DND-41 (cell line): Measurements from ENCODE around the gene CRYGC.

ENCODE experiments used
- EZH2 ChIP-seq: IDR thresholded peaks from 3 replicates; pipeline ENCODE4 v1.6.1; 2012; ENCODE audit warnings: borderline replicate concordance, low read depth, mild to moderate bottlenecking, moderate library complexity, low read length, inconsistent platforms; ENCODE audit not compliant: severe bottlenecking
- TF ChIP-seq, protein P1 (sequence below): IDR thresholded peaks from 2 replicates; pipeline ENCODE4 v1.5.1; 2012; ENCODE audit warnings: borderline replicate concordance, low read length, moderate library complexity, mild to moderate bottlenecking; ENCODE audit not compliant: poor library complexity, severe bottlenecking; ENCODE audit errors: extremely low read depth

- TF ChIP-seq, protein P1, sequence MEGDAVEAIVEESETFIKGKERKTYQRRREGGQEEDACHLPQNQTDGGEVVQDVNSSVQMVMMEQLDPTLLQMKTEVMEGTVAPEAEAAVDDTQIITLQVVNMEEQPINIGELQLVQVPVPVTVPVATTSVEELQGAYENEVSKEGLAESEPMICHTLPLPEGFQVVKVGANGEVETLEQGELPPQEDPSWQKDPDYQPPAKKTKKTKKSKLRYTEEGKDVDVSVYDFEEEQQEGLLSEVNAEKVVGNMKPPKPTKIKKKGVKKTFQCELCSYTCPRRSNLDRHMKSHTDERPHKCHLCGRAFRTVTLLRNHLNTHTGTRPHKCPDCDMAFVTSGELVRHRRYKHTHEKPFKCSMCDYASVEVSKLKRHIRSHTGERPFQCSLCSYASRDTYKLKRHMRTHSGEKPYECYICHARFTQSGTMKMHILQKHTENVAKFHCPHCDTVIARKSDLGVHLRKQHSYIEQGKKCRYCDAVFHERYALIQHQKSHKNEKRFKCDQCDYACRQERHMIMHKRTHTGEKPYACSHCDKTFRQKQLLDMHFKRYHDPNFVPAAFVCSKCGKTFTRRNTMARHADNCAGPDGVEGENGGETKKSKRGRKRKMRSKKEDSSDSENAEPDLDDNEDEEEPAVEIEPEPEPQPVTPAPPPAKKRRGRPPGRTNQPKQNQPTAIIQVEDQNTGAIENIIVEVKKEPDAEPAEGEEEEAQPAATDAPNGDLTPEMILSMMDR, result no peak
- no peak for TF ChIP-seq EZH2
These were observed 31.4 kb downstream of the CRYGC start for GRCh38 chr2:208098267-208098666.
